ENCODE data around the gene MYLK2. TPM values are rescaled to one million over a fixed set of nuclear protein-coding genes. Genes with fewer than 3 reads are reported as not detected.

Gene MYLK2
- total RNA-seq, 1 experiment from 2014 or later, result 0.14 TPM

DNA sequence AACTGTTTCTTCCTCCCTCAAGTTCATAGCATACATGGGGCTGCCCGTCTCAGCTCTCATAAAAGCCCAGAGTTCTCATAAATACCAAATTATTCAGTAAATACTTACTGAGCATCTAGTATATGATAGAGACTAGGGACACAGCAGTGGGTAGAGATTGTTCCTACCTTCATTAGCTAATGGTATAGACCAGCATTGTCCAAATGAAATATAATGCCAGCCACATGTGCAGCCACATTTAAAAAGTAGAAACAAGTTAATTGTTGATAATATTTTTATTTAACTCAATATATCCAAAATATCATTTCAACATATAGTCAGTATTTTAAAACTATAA lies 52.4 kb downstream of the MYLK2 start:
- no peak for DNase-seq (ENCODE audit: low spot score)

DNA sequence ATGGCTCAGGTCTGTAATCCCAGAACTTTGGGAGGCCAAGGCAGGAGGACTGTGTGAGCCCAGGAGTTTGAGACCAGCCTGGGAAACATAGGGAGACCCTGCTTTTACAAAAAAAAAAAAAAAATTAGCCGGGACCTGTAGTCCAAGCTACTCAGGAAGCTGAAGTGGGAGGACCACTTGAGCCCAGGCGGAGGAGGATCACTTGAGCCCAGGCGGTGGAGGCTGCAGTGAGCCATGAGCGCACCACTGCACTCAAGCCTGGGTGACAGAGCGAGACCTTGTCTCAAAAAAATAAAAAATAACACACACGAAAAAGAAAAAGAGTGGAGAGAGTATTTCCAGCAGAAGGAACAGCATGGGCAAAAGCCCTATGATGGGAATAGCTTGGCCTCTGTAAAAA lies 53.2 kb downstream of the MYLK2 start:
- no peak for DNase-seq (ENCODE audit: low spot score)

GRCh38 chr20:31875671-31876070 lies 56.5 kb downstream of the MYLK2 start:
- DNase-seq (ENCODE audit: low spot score), result no peak

GRCh38 chr20:31877684-31878083 lies 58.5 kb downstream of the MYLK2 start:
- no peak for DNase-seq (ENCODE audit: low spot score)

- peak; percentile 94 for DNase-seq (ENCODE audit: low spot score)
Measured at GRCh38 chr20:31879143-31879987, 60.2 kb downstream of the MYLK2 start.

DNA sequence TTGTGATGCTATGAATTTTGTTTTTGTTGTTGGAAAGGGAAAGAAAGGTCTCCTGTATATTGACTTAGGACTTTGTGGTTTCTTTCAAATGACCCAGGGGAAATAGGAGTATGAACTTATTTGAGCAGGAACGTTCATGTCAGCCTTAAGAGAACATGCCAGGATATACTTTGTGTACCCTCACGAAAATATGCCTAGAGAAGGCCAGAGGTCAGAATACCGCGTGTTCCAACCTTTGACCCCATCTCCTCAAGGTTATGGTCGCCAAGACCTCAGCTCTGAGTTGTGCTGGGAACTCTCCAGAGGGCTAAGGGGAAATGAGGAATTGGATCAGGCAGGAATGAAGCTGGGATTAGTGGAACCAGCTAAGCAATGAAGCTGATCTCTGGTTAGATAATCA lies 62.8 kb downstream of the MYLK2 start:
- DNase-seq (ENCODE audit: low spot score), result no peak

- no peak for DNase-seq (ENCODE audit: low spot score)
Measured at GRCh38 chr20:31883829-31884228, 64.7 kb downstream of the MYLK2 start.

Other genes with a start within 250 kb of the MYLK2 start
- gene ID1, start 214.1 kb upstream of the MYLK2 start, total RNA-seq (2014; rRNA removed; shearing (Covaris generic)), result 410 and 489 TPM in 2 replicates
- gene COX4I2, start 181.4 kb upstream of the MYLK2 start, total RNA-seq (2014; rRNA removed; shearing (Covaris generic)), result not detected in 2 replicates
- gene BCL2L1, start 96.5 kb upstream of the MYLK2 start, total RNA-seq (2014; rRNA removed; shearing (Covaris generic)), result 34.2 and 42.6 TPM in 2 replicates
- gene TPX2, start 80.1 kb upstream of the MYLK2 start, total RNA-seq (2014; rRNA removed; shearing (Covaris generic)), result 111 and 128 TPM in 2 replicates
- gene FOXS1, start 26.2 kb downstream of the MYLK2 start, total RNA-seq (2014; rRNA removed; shearing (Covaris generic)), result 0.08 TPM in 1 of 2 replicates, not detected in the other
- gene DUSP15, start 51.2 kb downstream of the MYLK2 start, total RNA-seq (2014; rRNA removed; shearing (Covaris generic)), result 7.5 and 9.2 TPM in 2 replicates
- 0.27 TPM in 1 of 2 replicates, not detected in the other for gene TTLL9, start 51.3 kb downstream of the MYLK2 start, total RNA-seq (2014; rRNA removed; shearing (Covaris generic))
- gene PDRG1, start 132.7 kb downstream of the MYLK2 start, total RNA-seq (2014; rRNA removed; shearing (Covaris generic)), result 4.4 and 6.2 TPM in 2 replicates
- not detected in 2 replicates for gene XKR7, start 148.8 kb downstream of the MYLK2 start, total RNA-seq (2014; rRNA removed; shearing (Covaris generic))
- 0.04 TPM in 1 of 2 replicates, not detected in the other for gene CCM2L, start 191.1 kb downstream of the MYLK2 start, total RNA-seq (2014; rRNA removed; shearing (Covaris generic))
- gene HCK, start 232.9 kb downstream of the MYLK2 start, total RNA-seq (2014; rRNA removed; shearing (Covaris generic)), result not detected in 2 replicates

All from H4 (cell line).